Muscle of arm (tissue), 14 donors: Measurements from ENCODE around the gene TGFBRAP1. TPM values are rescaled to one million over a fixed set of nuclear protein-coding genes. Genes with fewer than 3 reads are reported as not detected.

Experiments
- DNase-seq: peaks from one replicate; pipeline ENCODE4 v3.0.0-alpha.2; 2013
- long read RNA-seq, 11 donors: transcript quantifications; one replicate each; lab custom pipeline, GENCODE V29; 2026
- polyA plus RNA-seq, 12 donors: library from polyadenylated mRNA; unstranded; fragments of 120-200 nt; gene quantifications; one replicate each; pipeline ENCODE4 v1.2.1, GENCODE V29; 2013; ENCODE audit not compliant: insufficient read length in 12 of 12

The TGFBRAP1 gene, protein sequence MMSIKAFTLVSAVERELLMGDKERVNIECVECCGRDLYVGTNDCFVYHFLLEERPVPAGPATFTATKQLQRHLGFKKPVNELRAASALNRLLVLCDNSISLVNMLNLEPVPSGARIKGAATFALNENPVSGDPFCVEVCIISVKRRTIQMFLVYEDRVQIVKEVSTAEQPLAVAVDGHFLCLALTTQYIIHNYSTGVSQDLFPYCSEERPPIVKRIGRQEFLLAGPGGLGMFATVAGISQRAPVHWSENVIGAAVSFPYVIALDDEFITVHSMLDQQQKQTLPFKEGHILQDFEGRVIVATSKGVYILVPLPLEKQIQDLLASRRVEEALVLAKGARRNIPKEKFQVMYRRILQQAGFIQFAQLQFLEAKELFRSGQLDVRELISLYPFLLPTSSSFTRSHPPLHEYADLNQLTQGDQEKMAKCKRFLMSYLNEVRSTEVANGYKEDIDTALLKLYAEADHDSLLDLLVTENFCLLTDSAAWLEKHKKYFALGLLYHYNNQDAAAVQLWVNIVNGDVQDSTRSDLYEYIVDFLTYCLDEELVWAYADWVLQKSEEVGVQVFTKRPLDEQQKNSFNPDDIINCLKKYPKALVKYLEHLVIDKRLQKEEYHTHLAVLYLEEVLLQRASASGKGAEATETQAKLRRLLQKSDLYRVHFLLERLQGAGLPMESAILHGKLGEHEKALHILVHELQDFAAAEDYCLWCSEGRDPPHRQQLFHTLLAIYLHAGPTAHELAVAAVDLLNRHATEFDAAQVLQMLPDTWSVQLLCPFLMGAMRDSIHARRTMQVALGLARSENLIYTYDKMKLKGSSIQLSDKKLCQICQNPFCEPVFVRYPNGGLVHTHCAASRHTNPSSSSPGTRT
- polyA plus RNA-seq, result 10 to 100 TPM in 1 of 12 donors, 1 to 10 TPM in 10, not detected in 1; 7.5 to 11.4 (median 8.7) TPM
- long read RNA-seq, donor 1, full-length matches to known transcripts, result 1 of 1 reads
- long read RNA-seq, donor 1, partial matches to known transcripts, result 0 of 1 reads
- long read RNA-seq, donor 1, other reads (novel, unspliced or antisense), result 0 of 1 reads
- long read RNA-seq, donor 2, full-length matches to known transcripts, result 2 of 2 reads
- long read RNA-seq, donor 2, partial matches to known transcripts, result 0 of 2 reads
- long read RNA-seq, donor 2, other reads (novel, unspliced or antisense), result 0 of 2 reads
- long read RNA-seq, donor 3, result 0 reads
- long read RNA-seq, donor 4, full-length matches to known transcripts, result 1 of 1 reads
- long read RNA-seq, donor 4, partial matches to known transcripts, result 0 of 1 reads
- long read RNA-seq, donor 4, other reads (novel, unspliced or antisense), result 0 of 1 reads
- long read RNA-seq, donor 5, full-length matches to known transcripts, result 1 of 1 reads
- long read RNA-seq, donor 5, partial matches to known transcripts, result 0 of 1 reads
- long read RNA-seq, donor 5, other reads (novel, unspliced or antisense), result 0 of 1 reads
- long read RNA-seq, donor 6, full-length matches to known transcripts, result 1 of 1 reads
- long read RNA-seq, donor 6, partial matches to known transcripts, result 0 of 1 reads
- long read RNA-seq, donor 6, other reads (novel, unspliced or antisense), result 0 of 1 reads
- long read RNA-seq, donor 7, result 0 reads
- long read RNA-seq, donor 8, full-length matches to known transcripts, result 1 of 1 reads
- long read RNA-seq, donor 8, partial matches to known transcripts, result 0 of 1 reads
- long read RNA-seq, donor 8, other reads (novel, unspliced or antisense), result 0 of 1 reads
- long read RNA-seq, donor 9, result 0 reads
- long read RNA-seq, donor 10, full-length matches to known transcripts, result 2 of 2 reads
- long read RNA-seq, donor 10, partial matches to known transcripts, result 0 of 2 reads
- long read RNA-seq, donor 10, other reads (novel, unspliced or antisense), result 0 of 2 reads
- long read RNA-seq, donor 11, full-length matches to known transcripts, result 1 of 1 reads
- long read RNA-seq, donor 11, partial matches to known transcripts, result 0 of 1 reads
- long read RNA-seq, donor 11, other reads (novel, unspliced or antisense), result 0 of 1 reads

- DNase-seq, result peak; percentile 35
Observed at GRCh38 chr2:105329561-105330495, at the start of gene TGFBRAP1. TGFBRAP1 (minus strand) TSS chr2:105329735; CDS start chr2:105308301, 21,434 bp downstream.

DNA sequence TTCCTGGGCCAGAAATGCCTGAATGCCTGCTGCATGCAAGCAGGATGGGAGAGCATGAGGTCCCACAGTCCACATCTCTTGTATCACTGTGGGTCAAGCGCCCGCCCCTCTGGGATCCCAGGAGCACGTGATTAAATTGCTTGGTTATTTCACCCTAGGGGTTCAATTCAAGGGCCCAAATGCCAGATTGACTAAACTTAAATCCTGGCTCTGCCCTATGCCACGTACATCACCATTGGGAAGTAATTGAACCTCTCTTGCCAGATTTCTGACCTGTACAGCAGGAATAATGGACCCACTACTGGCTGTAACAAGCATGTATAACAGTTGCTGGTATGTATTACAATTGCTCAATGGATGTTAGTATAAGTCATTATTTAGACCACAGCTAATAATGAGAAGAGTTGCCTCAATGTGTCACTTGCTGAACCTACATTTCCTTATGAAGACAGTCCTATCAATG is 49.4 kb upstream of the TGFBRAP1 start:
- DNase-seq, result no peak

DNA sequence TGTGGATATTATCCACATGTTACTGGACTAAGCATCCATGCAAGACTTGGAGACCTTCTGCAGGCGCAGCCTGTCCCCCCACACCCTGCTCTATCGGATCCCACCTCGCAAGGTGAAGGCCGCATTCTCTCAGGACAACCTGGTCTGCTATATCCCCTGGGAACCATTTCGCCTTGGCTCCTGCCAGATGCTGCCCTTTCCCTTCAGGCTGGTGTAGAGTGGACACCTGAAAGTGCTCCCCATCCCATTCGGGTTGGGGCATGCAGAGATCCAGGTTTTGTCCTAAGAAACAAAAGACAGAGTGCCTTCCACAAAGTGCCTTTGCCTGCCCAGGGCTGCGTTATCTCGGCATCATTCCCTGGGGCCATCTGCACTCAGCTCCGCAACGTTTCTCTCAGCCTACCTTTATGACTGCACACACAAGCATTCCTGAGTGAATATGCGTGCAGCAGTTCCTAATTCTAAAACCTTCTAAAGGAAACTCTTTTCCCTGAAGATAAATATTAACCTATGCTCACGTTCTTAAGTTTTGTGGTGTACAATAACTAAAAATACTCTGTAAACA is 48.8 kb upstream of the TGFBRAP1 start:
- no peak for DNase-seq

- no peak for DNase-seq
Observed at GRCh38 chr2:105377871-105378270, 48.3 kb upstream of the TGFBRAP1 start.

DNA sequence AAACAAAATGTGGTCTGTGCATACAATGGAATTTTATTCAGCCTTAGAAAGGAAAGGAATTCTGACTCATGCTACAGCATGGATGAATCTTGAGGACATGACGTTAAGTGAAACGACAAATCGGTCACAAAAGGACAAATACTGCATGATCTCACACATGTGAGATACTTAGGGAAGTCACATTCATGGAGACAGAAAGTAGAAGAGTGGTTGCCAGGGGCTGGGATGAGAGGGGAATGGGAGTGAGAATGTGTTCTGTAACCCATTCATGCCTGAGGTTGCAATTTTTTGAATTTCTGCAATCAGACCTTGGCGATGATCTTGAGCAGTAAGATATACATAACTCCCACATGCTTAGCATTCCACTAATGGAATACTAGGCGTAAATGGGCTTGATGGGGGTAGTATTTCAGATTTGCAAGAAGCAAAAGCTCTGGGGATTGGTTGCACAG is 47.3 kb upstream of the TGFBRAP1 start:
- no peak for DNase-seq

GRCh38 chr2:105376010-105376409 is 46.5 kb upstream of the TGFBRAP1 start:
- DNase-seq, result no peak

GRCh38 chr2:105375001-105375561 is 45.5 kb upstream of the TGFBRAP1 start:
- DNase-seq, result no peak

GRCh38 chr2:105373895-105374401 is 44.4 kb upstream of the TGFBRAP1 start:
- DNase-seq, result no peak

GRCh38 chr2:105373344-105373781 is 43.8 kb upstream of the TGFBRAP1 start:
- DNase-seq, result peak; percentile 41

DNA sequence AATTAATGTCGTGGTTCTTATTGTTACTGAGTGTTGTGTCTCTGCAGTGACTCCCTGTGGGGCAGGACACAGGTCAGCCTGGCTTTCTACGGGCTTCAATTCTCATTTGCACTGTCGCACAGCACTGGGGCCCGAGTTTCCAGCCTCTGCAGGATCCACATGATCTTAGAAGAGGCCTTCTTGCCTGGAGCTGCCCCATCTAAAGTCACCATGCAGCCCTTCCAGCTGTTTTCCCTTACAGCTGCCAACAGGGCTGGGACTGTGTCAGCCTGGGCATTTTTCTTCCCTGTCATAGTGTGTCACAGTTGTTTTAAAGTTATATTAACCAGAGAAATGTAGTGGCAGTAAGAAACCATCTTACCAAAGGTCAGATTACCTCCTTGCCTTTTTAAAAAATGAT is 42.3 kb upstream of the TGFBRAP1 start:
- no peak for DNase-seq

- DNase-seq, result no peak
Observed at GRCh38 chr2:105371156-105371555, 41.6 kb upstream of the TGFBRAP1 start.

DNA sequence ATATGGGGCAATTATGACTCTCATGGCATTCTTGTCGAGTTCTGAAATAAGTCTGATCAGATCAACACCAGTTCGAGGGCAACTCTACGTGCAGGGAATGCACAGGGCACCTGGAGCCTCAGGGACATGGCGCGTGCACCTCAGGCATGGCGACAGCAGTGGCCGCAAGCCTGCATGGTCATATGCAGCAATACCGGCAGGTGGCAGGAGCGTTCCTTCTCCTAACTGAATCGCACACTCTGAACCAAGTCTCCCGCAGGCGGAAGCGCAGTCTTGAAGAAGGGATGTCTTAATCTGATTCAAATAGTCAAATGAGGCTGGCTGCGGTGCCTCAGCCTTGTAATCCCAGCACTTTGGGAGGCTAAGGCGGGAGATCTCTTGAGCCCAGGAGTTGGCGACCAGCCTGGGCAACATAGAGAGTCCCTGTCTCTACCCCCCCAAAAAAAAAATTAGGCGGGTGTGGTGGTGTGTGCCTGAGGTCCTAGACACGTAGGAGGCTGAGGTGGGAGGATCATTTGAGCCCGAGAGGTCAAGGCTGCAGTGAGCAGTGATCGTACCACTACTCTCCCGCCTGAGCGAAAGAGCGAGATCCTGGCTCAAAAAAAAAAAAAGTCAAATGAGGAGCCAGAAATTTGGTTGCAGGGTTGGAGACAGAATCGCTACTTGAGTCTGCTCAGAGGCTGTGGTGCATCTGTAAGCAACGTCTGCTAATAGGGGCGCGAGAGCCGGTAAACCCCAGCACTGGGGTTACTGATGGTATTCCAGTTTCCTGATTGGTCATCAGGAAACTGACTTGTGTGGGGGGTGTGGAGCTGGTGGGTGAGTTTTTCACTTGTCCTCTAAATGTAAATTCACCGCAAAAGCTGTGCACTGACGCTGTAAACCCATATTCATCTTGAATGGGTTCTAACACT is 40.5 kb upstream of the TGFBRAP1 start:
- peak; percentile 83 for DNase-seq

DNA sequence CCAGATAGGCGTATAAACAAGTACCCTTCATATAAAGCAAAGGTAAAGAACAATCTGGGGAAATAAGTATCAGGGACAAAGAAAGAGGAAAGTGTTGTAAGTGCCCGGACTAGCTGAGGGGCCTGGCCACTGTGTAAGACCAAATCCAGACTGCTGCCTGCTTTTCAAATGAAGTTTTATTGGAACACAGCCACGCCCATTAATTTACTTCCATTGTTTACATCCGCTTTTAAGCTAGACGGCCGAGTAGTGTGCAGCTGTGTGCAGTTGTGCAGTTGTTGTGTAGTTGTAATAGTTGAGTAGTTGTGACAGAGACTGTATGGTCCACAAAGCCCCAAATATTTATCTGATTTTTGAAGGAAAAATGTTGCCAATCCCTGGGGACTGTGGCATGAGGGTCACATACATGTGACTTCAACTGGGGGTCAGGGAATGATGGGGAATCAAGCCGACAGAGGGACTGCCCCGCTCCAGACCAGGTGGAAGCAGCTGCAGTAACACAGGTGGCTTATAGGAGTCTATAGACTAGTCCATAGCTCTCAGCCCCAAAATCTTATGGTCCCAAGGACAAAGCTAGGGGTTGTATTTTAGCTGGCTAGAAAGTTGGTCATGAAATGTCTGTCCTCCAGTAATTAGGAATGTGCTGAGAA is 39.3 kb upstream of the TGFBRAP1 start:
- DNase-seq, result no peak

DNA sequence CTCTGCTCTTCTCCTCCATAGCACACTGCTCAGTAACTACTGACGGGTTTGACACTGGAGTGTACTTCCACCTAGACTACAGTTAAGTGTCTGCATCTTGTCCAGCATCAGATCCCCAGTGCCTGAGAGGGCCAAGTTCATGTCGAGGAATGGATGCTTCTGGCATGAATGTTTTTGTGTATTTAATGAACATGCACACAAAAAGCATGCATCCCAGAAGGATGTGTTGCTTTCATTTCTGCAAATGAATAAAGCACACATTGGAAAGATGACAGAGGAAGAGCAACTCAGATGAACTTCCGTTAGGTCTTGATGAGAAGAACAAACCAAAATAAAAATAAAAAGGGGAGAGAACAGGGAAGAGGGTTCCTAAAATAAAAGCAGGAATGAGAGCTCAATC is 35.7 kb upstream of the TGFBRAP1 start:
- no peak for DNase-seq

- no peak for DNase-seq
Observed at GRCh38 chr2:105364436-105365139, 35.1 kb upstream of the TGFBRAP1 start.
